ENCODE data around the gene ALKBH2.
A peak's percentile ranks its signal among the peaks of the same experiment; 100 is the strongest.

ALKBH2 gene

GRCh38 chr12:109110988-109111495 lies 17.8 kb upstream of the ALKBH2 start:
- Histone ChIP-seq H4K20me1 (ENCODE audit: control insufficient read depth, insufficient read depth, low read depth, low read length) (no peaks in the 10 kb centered on the region), H3K9me3 (ENCODE audit: control insufficient read depth, insufficient read depth, low read length) (no peaks in the 10 kb centered on the region), H3K27ac (ENCODE audit: low read depth, low read length) (no peak overlapping the region), H3K4me1 (ENCODE audit: control insufficient read depth, low read length) (peaks cover 8% of the 10 kb centered on the region), H3K9me2 (replicated peaks; ENCODE audit: control insufficient read depth, low read length) (no peaks in the 10 kb centered on the region), H3F3A (ENCODE audit: control insufficient read depth, insufficient read depth) (peaks cover 11% of the 10 kb centered on the region), H3K4me3 (ENCODE audit: low read length) (peak overlapping the region; percentile 40), H3K4me2 (ENCODE audit: low read length) (peak overlapping the region; percentile 53), H3K36me3 (ENCODE audit: control insufficient read depth, low read length) (peaks cover 30% of the 10 kb centered on the region), H3K27me3 (ENCODE audit: control insufficient read depth, low read length) (no peaks in the 10 kb centered on the region), H3K79me2 (ENCODE audit: control insufficient read depth, low read length) (no peaks in the 10 kb centered on the region)
- TF ChIP-seq CTCF (IDR thresholded peaks at IDR 0.05; ENCODE audit: low read depth, low read length, poor library complexity, severe bottlenecking): no peak
- TF ChIP-seq EZH2phosphoT487 (IDR thresholded peaks at IDR 0.05; ENCODE audit: borderline replicate concordance, low read length): no peak

DNA sequence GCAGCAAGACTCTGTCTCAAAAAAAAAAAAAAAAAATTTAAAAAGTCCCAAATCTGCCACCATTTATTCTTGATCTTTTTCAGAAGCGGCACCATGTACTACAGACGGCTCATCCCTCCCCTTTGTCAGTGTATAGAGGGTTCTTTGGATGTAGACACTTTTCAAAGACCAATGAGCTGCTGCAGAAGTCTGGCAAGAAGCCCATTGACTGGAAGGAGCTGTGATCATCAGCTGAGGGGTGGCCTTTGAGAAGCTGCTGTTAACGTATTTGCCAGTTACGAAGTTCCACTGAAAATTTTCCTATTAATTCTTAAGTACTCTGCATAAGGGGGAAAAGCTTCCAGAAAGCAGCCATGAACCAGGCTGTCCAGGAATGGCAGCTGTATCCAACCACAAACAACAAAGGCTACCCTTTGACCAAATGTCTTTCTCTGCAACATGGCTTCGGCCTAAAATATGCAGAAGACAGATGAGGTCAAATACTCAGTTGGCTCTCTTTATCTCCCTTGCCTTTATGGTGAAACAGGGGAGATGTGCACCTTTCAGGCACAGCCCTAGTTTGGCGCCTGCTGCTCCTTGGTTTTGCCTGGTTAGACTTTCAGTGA lies 16.6 kb upstream of the ALKBH2 start:
- H3K4me1 ChIP-seq (ENCODE audit: control insufficient read depth, low read length): peaks cover 8% of the 10 kb centered on the region
- no peak overlapping the region for H3K27ac ChIP-seq (ENCODE audit: low read depth, low read length)
- no peaks in the 10 kb centered on the region for H3K9me3 ChIP-seq (ENCODE audit: control insufficient read depth, insufficient read depth, low read length)
- peaks cover 42% of the 10 kb centered on the region for H3K36me3 ChIP-seq (ENCODE audit: control insufficient read depth, low read length)
- H3F3A ChIP-seq (ENCODE audit: control insufficient read depth, insufficient read depth): peaks cover 11% of the 10 kb centered on the region
- H3K27me3 ChIP-seq (ENCODE audit: control insufficient read depth, low read length): no peaks in the 10 kb centered on the region
- no peak for TF ChIP-seq EZH2phosphoT487 (IDR thresholded peaks at IDR 0.05; ENCODE audit: borderline replicate concordance, low read length)
- TF ChIP-seq CTCF (IDR thresholded peaks at IDR 0.05; ENCODE audit: low read depth, low read length, poor library complexity, severe bottlenecking): no peak
- no peaks in the 10 kb centered on the region for H4K20me1 ChIP-seq (ENCODE audit: control insufficient read depth, insufficient read depth, low read depth, low read length)
- no peak overlapping the region for H3K4me2 ChIP-seq (ENCODE audit: low read length)
- H3K9me2 ChIP-seq (replicated peaks; ENCODE audit: control insufficient read depth, low read length): no peaks in the 10 kb centered on the region
- no peaks in the 10 kb centered on the region for H3K79me2 ChIP-seq (ENCODE audit: control insufficient read depth, low read length)
- no peak overlapping the region for H3K4me3 ChIP-seq (ENCODE audit: low read length)

GRCh38 chr12:109105176-109105575 lies 11.9 kb upstream of the ALKBH2 start:
- H3K27me3 ChIP-seq (ENCODE audit: control insufficient read depth, low read length): no peaks in the 10 kb centered on the region
- peaks cover 77% of the 10 kb centered on the region for H3K36me3 ChIP-seq (ENCODE audit: control insufficient read depth, low read length)
- H3K27ac ChIP-seq (ENCODE audit: low read depth, low read length): no peak overlapping the region
- peaks cover 3% of the 10 kb centered on the region; the same call in 1 of the 2 replicates for H3F3A ChIP-seq (ENCODE audit: control insufficient read depth, insufficient read depth)
- TF ChIP-seq EZH2phosphoT487 (IDR thresholded peaks at IDR 0.05; ENCODE audit: borderline replicate concordance, low read length) (no peak), CTCF (IDR thresholded peaks at IDR 0.05; ENCODE audit: low read depth, low read length, poor library complexity, severe bottlenecking) (no peak)
- H3K4me1 ChIP-seq (ENCODE audit: control insufficient read depth, low read length): no peaks in the 10 kb centered on the region
- peaks cover 2% of the 10 kb centered on the region for H3K79me2 ChIP-seq (ENCODE audit: control insufficient read depth, low read length)
- no peaks in the 10 kb centered on the region for H3K9me2 ChIP-seq (replicated peaks; ENCODE audit: control insufficient read depth, low read length)
- H4K20me1 ChIP-seq (ENCODE audit: control insufficient read depth, insufficient read depth, low read depth, low read length): no peaks in the 10 kb centered on the region
- H3K4me3 ChIP-seq (ENCODE audit: low read length): no peak overlapping the region
- no peak overlapping the region for H3K4me2 ChIP-seq (ENCODE audit: low read length)
- H3K9me3 ChIP-seq (ENCODE audit: control insufficient read depth, insufficient read depth, low read length): no peaks in the 10 kb centered on the region
